BJ (cell line): ENCODE data around the gene EPB41L2. TPM values are rescaled to one million over a fixed set of nuclear protein-coding genes. Genes with fewer than 3 reads are reported as not detected.

Experiments
- CTCF ChIA-PET: fragments of 350-600 bp; formaldehyde crosslinking; extraction: SDS; loops from one replicate; lab custom pipeline; 2021; ENCODE audit warnings: antibody characterized with exemption, inconsistent platforms; lab: Yijun Ruan, JAX
- POLR2A ChIA-PET: fragments of 300-600 bp; sonication (Branson Sonifier 250); formaldehyde crosslinking; extraction: SDS; loops from one replicate; lab custom pipeline; 2021; ENCODE audit warnings: antibody characterized with exemption; lab: Charles Lee
- DNase-seq: peaks from one replicate; pipeline ENCODE4 v3.0.0-alpha.2; 2011; ENCODE audit warnings: low read depth
- H3K27me3 ChIP-seq: 2 replicates; pipeline ENCODE4 v1.6.0; 2011; ENCODE audit warnings: low read length; ENCODE audit not compliant: control insufficient read depth, insufficient read depth
- H3K36me3 ChIP-seq: 2 replicates; pipeline ENCODE4 v1.5.1; 2011; ENCODE audit warnings: low read length; ENCODE audit not compliant: control insufficient read depth, insufficient read depth
- H3K4me3 ChIP-seq: 2 replicates; pipeline ENCODE4 v1.5.1; 2011; ENCODE audit warnings: low read depth, mild to moderate bottlenecking, control low read depth, low read length
- polyA minus RNA-seq: library from RNA; depleted of rRNA, polyadenylated mRNA; stranded (reverse); fragments of >200 nt; gene quantifications from 2 replicates; pipeline ENCODE4 v1.2.3, GENCODE V29; 2011; rRNA and poly(A)+ RNA removed
- polyA plus RNA-seq: library from polyadenylated mRNA; depleted of rRNA; stranded (reverse); fragments of >200 nt; gene quantifications from 2 replicates; pipeline ENCODE4 v1.2.3, GENCODE V29; 2011; rRNA removed
- TF ChIP-seq, protein P1 (sequence below): IDR thresholded peaks from 2 replicates; pipeline ENCODE4 v1.5.1; 2011; ENCODE audit warnings: low read depth, mild to moderate bottlenecking, control low read depth, inconsistent platforms, low read length, moderate library complexity; ENCODE audit not compliant: insufficient read depth

The EPB41L2 gene
- 24.5 and 31.2 TPM in 2 replicates for polyA plus RNA-seq
- 42.1 and 42.7 TPM in 2 replicates for polyA minus RNA-seq

DNA sequence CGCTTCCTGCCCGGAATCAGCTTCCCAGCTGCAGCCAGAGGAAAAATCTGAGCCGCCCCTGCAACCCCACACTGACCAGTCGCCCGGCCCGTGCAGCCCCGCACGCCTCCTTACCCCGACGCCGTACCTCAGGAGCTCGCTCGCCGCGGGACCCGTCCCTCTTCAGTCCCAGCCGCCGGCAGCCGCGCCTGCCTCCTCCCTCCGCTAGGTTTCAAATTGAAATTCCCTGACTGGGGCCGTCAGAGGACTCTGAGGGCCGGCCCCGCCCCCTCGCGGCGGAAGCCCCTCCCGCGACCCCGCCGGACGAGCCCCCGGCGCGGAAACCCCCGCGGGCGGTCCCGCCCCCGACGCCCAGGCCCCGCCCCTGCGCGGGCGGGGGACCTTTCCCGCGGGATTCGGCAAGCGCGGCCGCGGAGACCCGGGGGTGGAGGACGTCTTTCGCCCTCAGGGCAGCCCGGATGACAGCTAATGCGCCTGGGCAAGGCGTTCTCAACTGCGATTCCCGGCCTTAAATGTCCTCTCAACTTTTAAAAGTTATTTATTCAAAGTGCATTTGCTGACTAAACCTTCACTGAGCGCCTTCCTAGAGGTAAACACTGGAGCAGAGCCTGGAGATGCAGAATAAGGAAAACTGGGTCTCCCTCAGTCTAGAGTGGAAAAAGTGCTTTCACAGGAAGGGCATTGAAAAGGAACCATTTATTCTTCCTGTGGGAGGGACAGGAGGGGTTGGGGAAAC lies at the start of gene EPB41L2:
TSS of gene EPB41L2 (minus strand) at position 218 of the 736 bp plus-strand sequence. CDS start 106,760 bp downstream, outside the sequence.
- DNase-seq, result peak; percentile 55
- POLR2A ChIA-PET, result interaction anchor here (0.7 kb wide), 1 partner anchor 103 kb away, joined by 12 read pairs; no protein-coding TSS in a partner anchor
- no peaks in the 10 kb centered on the region for H3K36me3 ChIP-seq
- TF ChIP-seq, protein P1, sequence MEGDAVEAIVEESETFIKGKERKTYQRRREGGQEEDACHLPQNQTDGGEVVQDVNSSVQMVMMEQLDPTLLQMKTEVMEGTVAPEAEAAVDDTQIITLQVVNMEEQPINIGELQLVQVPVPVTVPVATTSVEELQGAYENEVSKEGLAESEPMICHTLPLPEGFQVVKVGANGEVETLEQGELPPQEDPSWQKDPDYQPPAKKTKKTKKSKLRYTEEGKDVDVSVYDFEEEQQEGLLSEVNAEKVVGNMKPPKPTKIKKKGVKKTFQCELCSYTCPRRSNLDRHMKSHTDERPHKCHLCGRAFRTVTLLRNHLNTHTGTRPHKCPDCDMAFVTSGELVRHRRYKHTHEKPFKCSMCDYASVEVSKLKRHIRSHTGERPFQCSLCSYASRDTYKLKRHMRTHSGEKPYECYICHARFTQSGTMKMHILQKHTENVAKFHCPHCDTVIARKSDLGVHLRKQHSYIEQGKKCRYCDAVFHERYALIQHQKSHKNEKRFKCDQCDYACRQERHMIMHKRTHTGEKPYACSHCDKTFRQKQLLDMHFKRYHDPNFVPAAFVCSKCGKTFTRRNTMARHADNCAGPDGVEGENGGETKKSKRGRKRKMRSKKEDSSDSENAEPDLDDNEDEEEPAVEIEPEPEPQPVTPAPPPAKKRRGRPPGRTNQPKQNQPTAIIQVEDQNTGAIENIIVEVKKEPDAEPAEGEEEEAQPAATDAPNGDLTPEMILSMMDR, result peak; percentile 35; the same call in 1 of the 2 replicates
- no peaks in the 10 kb centered on the region for H3K27me3 ChIP-seq
- H3K4me3 ChIP-seq, result peak within 1 kb of the TSS; percentile 92
- CTCF ChIA-PET, result interaction anchor here (0.8 to 1.6 kb wide), 2 partner anchors 94 to 177 kb away, joined by 3 to 5 read pairs; no protein-coding TSS in a partner anchor

DNA sequence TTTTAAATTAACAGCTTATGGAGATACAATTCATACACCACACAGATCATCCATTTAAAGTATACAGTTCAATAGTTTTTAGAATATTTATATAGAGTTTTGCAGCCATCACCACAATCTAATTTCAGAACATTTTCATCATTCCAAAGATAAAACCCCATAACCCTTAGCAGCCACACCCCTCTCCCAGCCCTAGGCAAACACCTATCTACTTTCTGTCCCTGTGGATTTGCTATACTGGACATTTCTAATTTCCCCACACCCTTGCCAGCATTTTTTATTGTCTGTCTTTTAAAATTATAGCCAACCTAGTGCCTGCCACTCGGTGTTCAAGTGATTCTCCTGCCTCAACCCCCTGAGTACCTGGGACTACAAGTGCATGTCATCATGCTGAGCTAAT lies 49.2 kb upstream of the EPB41L2 start:
- DNase-seq, result no peak
- no peaks in the 10 kb centered on the region for H3K27me3 ChIP-seq
- TF ChIP-seq, protein P1, result no peak
- ChIA-PET POLR2A (no interaction called here), CTCF (no interaction called here)
- no peaks in the 10 kb centered on the region for H3K36me3 ChIP-seq
- H3K4me3 ChIP-seq, result no peak overlapping the region

DNA sequence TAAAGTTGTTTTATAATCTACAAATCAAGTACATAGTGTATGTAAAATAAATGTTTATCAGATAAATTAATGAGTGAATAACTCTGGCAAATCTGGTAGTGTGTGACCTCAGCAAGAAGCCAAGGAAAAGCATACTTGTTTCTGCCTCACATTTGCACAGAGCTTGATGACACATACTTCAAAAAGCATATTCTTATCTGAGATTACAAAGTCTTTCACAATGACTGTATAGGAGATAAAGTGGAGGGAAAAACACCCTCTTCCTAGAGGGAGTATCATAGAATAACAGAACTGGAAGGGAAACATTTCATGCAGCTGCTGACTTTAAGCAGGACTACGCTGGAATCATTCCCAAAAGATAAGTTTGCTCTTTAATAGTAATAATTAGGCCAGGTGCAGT lies 44.1 kb upstream of the EPB41L2 start:
- CTCF ChIA-PET, result interaction anchor here (0.8 kb wide), 2 partner anchors 10 to 135 kb away, joined by 3 read pairs; no protein-coding TSS in a partner anchor
- TF ChIP-seq, protein P1, result no peak
- Histone ChIP-seq H3K27me3 (no peaks in the 10 kb centered on the region), H3K4me3 (no peak overlapping the region), H3K36me3 (no peaks in the 10 kb centered on the region)
- peak; percentile 17 for DNase-seq
- POLR2A ChIA-PET, result no interaction called here

DNA sequence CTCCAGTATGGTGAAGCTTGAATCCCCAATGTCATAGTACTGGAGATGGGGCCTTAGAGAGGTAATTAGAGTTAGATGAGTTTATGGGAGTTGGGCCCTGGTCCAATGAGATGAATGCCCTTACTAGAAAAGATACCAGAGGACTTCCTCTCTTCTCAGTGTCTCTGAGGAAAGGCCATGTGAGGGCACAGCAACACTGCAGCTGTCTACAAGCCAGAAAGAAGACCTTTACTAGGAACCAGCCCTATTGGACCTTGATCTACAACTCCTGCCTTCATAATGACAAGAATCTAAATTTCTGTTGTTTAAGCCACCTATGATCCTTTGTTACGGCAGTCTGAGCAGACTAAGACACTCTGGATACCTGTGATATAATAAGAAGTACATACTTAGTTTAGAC lies 40.9 kb upstream of the EPB41L2 start:
- ChIA-PET POLR2A (no interaction called here), CTCF (interaction anchor here (0.9 kb wide), 1 partner anchor 8 kb away, joined by 4 read pairs; no protein-coding TSS in a partner anchor)
- TF ChIP-seq, protein P1, result no peak
- Histone ChIP-seq H3K4me3 (no peak overlapping the region), H3K27me3 (no peaks in the 10 kb centered on the region), H3K36me3 (no peaks in the 10 kb centered on the region)
- DNase-seq, result no peak

DNA sequence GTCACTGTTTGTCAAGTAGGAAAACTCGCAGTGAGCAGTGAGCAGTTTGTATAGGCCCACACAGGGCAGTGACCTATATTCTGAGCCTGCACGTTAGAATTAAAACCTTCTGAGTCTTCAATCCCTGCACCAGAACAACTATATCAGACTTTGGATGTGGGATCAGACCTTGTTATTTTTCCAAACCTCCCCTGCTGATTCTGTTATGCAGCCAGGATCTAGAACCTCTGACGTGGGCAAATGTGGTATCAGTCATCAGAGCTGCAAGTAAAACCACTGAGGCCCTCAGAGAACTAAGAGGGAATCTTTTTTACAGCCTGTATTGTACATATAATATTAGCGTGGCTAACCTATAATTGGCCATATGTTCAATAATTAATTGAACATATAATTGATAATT lies 40.3 kb upstream of the EPB41L2 start:
- no peak for DNase-seq
- TF ChIP-seq, protein P1, result no peak
- H3K27me3 ChIP-seq, result no peaks in the 10 kb centered on the region
- POLR2A ChIA-PET, result no interaction called here
- no peaks in the 10 kb centered on the region for H3K36me3 ChIP-seq
- no peak overlapping the region for H3K4me3 ChIP-seq
- CTCF ChIA-PET, result interaction anchor here (0.6 kb wide), 1 partner anchor 1419 kb away, joined by 3 read pairs; no protein-coding TSS in a partner anchor
